Measurements from ENCODE around the gene ISYNA1. TPM values are rescaled to one million over a fixed set of nuclear protein-coding genes. Genes with fewer than 3 reads are reported as not detected.

Gene ISYNA1
- total and polyA plus RNA-seq, 2 of the 13 experiments (the other 11 are each of a cell fraction or from before 2014, with no cell fraction given): 29.6 to 48.5 TPM

- H2AFZ ChIP-seq (ENCODE audit: low read length): no peak overlapping the region
- no peak overlapping the region for H3K4me2 ChIP-seq (ENCODE audit: low read depth, low read length)
- H3K27me3 ChIP-seq (ENCODE audit: control insufficient read depth in 1 of 2, insufficient read depth in 2 of 2, low read length in 2 of 2): no peaks in the 10 kb centered on the region
- intact Hi-C loops (cut with micrococcal nuclease; ENCODE audit: unreplicated experiment): no loop called here
- H3K4me1 ChIP-seq (ENCODE audit: insufficient read depth, low read length): peaks cover 67% of the 10 kb centered on the region
- 75% methylated on average over 8 of the region's 12 CpGs for WGBS (ENCODE audit: low lambda C conversion rate)
- DNase-seq (ENCODE audit: low spot score) (no peak), FAIRE-seq (no peak), ATAC-seq (no peak)
- peaks cover 0 to 1% of the 10 kb centered on the region in 2 experiments; a peak in 2 of 5 replicates for H3K36me3 ChIP-seq (replicated peaks in 1 of 2; ENCODE audit: control insufficient read depth in 1 of 2, insufficient read depth in 2 of 2, low read length in 2 of 2)
- H4K20me1 ChIP-seq (ENCODE audit: insufficient read depth, low read length): peaks cover 41% of the 10 kb centered on the region
- in situ Hi-C loops (cut with HindIII; ENCODE audit: extremely low pct_ligation_motif_present, low pct_unique_long_range_greater_than_20kb): no loop called here
- BruUV-seq (replicated peaks): no TSS peak
- H3K4me3 ChIP-seq (replicated peaks in 1 of 3; ENCODE audit: insufficient read depth in 1 of 3, low read depth in 2 of 3, low read length in 3 of 3): no peak overlapping the region
- H3K79me2 ChIP-seq (ENCODE audit: insufficient read depth, low read length): peaks cover 82% of the 10 kb centered on the region
- CTCF ChIA-PET (ENCODE audit: low intra/inter-chr PET ratio, low total read pairs): no interaction called here
- no peaks in the 10 kb centered on the region for H3K9me3 ChIP-seq (ENCODE audit: low read length)
- TF ChIP-seq EHMT2 (IDR thresholded peaks at IDR 0.05; ENCODE audit: borderline replicate concordance, low read depth, low read length): no peak
- no peak for TF ChIP-seq ZBED4 (CRISPR knock-in tag; IDR thresholded peaks at IDR 0.05; ENCODE audit: borderline replicate concordance)
- no peak for TF ChIP-seq MAZ (IDR thresholded peaks at IDR 0.05; ENCODE audit: borderline replicate concordance, low read depth, low read length)
- no peak for TF ChIP-seq MAZ (CRISPR knock-in tag; IDR thresholded peaks at IDR 0.05; ENCODE audit: low read depth)
- no peak for TF ChIP-seq HOXA5 (CRISPR knock-in tag; IDR thresholded peaks at IDR 0.05)
- no peak overlapping the region for H3K27ac ChIP-seq (ENCODE audit: extremely low read length, insufficient read depth, low read length)
- no peak overlapping the region for H3K9ac ChIP-seq (ENCODE audit: insufficient read depth, low read depth, low read length)
- POLR2A ChIA-PET: interaction anchor here (1.0 to 1.5 kb wide), 4 partner anchors 15 to 88 kb away, joined by 3 to 4 read pairs (median 3); partner anchors contain the start of gene UBA52
Measured at GRCh38 chr19:18483119-18483890, 45.4 kb upstream of the ISYNA1 start.
